ENCODE results near the gene CCDC24. TPM values are rescaled to one million over a fixed set of nuclear protein-coding genes. Genes with fewer than 3 reads are reported as not detected.

The CCDC24 gene
- total and polyA plus RNA-seq, 2 donors (not counting 3 experiments of a cell fraction or from before 2014, with no cell fraction given): 2.2 to 3.1 TPM

GRCh38 chr1:44030605-44031251 is 39.3 kb downstream of the CCDC24 start:
- intact Hi-C loops (cut with micrococcal nuclease) (loop anchor here (1.0 to 5.0 kb wide), 3 partner anchors 38 to 267 kb away; partner anchors contain the start of gene CCDC24), dilution Hi-C loops (cut with MboI; ENCODE audit: extremely low pct_ligation_motif_present, low sequenced_read_pairs) (no loop called here)
- ChIA-PET CTCF (interaction anchor here (0.6 to 2.2 kb wide), 5 partner anchors 18 to 399 kb away, joined by 3 to 7 read pairs (median 5); no protein-coding TSS in a partner anchor), POLR2A (interaction anchor here (0.6 kb wide), 1 partner anchor 61 kb away, joined by 3 read pairs; the partner anchor contains the start of gene DPH2)
- Histone ChIP-seq H3K9me1 (replicated peaks; ENCODE audit: control insufficient read depth, extremely low read depth, insufficient read depth, low read length) (no peaks in the 10 kb centered on the region), H3K9ac (replicated peaks; ENCODE audit: extremely low read depth, insufficient read depth, low read length) (peak overlapping the region; percentile 48), H3K79me2 (ENCODE audit: control insufficient read depth, insufficient read depth, low read length) (no peaks in the 10 kb centered on the region), H3K4me1 (ENCODE audit: control insufficient read depth, extremely low read depth, insufficient read depth, low read length) (peaks cover 7% of the 10 kb centered on the region), H2AFZ (ENCODE audit: low read depth, low read length) (peak overlapping the region; percentile 74), H3K27me3 (ENCODE audit: control insufficient read depth in 2 of 2, insufficient read depth in 2 of 2, low read length in 2 of 2) (no peaks in the 10 kb centered on the region), H3K4me2 (ENCODE audit: insufficient read depth, low read length) (peak overlapping the region; percentile 79), H4K20me1 (replicated peaks; ENCODE audit: control insufficient read depth, extremely low read depth, insufficient read depth, low read length) (no peaks in the 10 kb centered on the region), H3K27ac (ENCODE audit: insufficient read depth, low read depth, low read length) (no peak overlapping the region), H3K36me3 (ENCODE audit: control insufficient read depth in 2 of 2, extremely low read depth in 1 of 2, insufficient read depth in 2 of 2, low read length in 2 of 2) (no peaks in the 10 kb centered on the region), H3K4me3 (replicated peaks in 1 of 3; ENCODE audit: insufficient read depth in 1 of 3, low read depth in 1 of 3, low read length in 3 of 3) (peak overlapping the region; percentile 35 to 67 (median 59)), H3K9me3 (replicated peaks; ENCODE audit: control insufficient read depth, insufficient read depth, low read length) (no peaks in the 10 kb centered on the region)
- peak; percentile 43 for DNase-seq (ENCODE audit: low read depth, low spot score)
- BruUV-seq (replicated peaks): no TSS peak
- FAIRE-seq: peak; percentile 12
- no peak for TF ChIP-seq MAX (IDR thresholded peaks at IDR 0.05; ENCODE audit: insufficient read depth, insufficient read length)
- TF ChIP-seq POLR2AphosphoS5 (IDR thresholded peaks at IDR 0.05; ENCODE audit: insufficient read depth, low read depth, low read length): no peak
- TF ChIP-seq, protein P1, sequence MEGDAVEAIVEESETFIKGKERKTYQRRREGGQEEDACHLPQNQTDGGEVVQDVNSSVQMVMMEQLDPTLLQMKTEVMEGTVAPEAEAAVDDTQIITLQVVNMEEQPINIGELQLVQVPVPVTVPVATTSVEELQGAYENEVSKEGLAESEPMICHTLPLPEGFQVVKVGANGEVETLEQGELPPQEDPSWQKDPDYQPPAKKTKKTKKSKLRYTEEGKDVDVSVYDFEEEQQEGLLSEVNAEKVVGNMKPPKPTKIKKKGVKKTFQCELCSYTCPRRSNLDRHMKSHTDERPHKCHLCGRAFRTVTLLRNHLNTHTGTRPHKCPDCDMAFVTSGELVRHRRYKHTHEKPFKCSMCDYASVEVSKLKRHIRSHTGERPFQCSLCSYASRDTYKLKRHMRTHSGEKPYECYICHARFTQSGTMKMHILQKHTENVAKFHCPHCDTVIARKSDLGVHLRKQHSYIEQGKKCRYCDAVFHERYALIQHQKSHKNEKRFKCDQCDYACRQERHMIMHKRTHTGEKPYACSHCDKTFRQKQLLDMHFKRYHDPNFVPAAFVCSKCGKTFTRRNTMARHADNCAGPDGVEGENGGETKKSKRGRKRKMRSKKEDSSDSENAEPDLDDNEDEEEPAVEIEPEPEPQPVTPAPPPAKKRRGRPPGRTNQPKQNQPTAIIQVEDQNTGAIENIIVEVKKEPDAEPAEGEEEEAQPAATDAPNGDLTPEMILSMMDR (IDR thresholded peaks at IDR 0.05; ENCODE audit: extremely low read depth in 1 of 2, insufficient read depth in 1 of 2, low read depth in 1 of 2, low read length in 2 of 2): peak; percentile 4 to 58
- TF ChIP-seq GATA2 (IDR thresholded peaks at IDR 0.05; ENCODE audit: insufficient read depth, insufficient read length, low read depth, low read length): no peak
- no peak for TF ChIP-seq JUN (IDR thresholded peaks at IDR 0.05; ENCODE audit: borderline replicate concordance, insufficient read depth, insufficient read length, low read depth)
- TF ChIP-seq EZH2 (IDR thresholded peaks at IDR 0.05; ENCODE audit: borderline replicate concordance, low read depth, low read length, severe bottlenecking): no peak
- no peak for TF ChIP-seq FOS (IDR thresholded peaks at IDR 0.05; ENCODE audit: borderline replicate concordance, insufficient read depth, low read length)

Measured in endothelial cell of umbilical vein (primary cell).